ENCODE results near the gene PBRM1. TPM values are rescaled to one million over a fixed set of nuclear protein-coding genes. Genes with fewer than 3 reads are reported as not detected.
A peak's percentile ranks its signal among the peaks of the same experiment; 100 is the strongest.

PBRM1 gene
- total and polyA plus RNA-seq, 2 of the 13 experiments (the other 11 are each of a cell fraction or from before 2014, with no cell fraction given): 10.9 to 33.2 TPM

DNA sequence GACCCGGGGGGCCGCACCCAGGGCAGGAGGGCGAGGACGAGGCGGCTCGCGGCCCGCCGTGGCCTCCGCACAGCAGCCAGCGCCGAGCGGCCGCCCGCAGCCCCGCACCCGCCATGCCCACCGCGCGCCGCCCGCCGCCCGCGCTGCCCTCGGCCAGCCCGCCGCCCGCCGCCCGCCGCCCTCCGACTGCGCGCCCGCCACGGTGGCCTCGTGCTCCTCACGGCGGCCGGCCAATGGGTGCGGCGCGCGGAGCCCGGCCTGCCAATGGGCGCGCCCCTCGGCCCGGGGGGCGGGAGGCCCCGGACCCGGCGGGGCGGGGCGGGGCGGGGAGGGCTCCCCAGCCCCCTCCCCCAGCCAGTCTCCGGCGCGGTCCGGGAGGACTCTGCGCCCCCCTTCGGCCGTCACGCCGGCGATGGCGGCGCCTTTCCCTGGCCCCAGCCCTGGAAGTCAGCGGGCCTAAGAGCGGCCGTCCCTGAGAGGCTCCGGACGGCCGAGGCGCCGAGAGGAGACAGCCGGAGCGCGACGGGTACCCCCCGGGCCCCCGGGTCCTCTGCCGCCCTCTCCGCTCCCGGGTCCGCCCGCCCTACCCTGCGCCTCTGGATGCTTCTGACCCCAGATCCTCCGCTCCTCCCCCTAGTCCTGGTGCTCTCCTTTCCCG, 152.0 kb downstream of the PBRM1 start, which contains the start of gene NT5DC2 (continued):
- TF ChIP-seq, protein P1, sequence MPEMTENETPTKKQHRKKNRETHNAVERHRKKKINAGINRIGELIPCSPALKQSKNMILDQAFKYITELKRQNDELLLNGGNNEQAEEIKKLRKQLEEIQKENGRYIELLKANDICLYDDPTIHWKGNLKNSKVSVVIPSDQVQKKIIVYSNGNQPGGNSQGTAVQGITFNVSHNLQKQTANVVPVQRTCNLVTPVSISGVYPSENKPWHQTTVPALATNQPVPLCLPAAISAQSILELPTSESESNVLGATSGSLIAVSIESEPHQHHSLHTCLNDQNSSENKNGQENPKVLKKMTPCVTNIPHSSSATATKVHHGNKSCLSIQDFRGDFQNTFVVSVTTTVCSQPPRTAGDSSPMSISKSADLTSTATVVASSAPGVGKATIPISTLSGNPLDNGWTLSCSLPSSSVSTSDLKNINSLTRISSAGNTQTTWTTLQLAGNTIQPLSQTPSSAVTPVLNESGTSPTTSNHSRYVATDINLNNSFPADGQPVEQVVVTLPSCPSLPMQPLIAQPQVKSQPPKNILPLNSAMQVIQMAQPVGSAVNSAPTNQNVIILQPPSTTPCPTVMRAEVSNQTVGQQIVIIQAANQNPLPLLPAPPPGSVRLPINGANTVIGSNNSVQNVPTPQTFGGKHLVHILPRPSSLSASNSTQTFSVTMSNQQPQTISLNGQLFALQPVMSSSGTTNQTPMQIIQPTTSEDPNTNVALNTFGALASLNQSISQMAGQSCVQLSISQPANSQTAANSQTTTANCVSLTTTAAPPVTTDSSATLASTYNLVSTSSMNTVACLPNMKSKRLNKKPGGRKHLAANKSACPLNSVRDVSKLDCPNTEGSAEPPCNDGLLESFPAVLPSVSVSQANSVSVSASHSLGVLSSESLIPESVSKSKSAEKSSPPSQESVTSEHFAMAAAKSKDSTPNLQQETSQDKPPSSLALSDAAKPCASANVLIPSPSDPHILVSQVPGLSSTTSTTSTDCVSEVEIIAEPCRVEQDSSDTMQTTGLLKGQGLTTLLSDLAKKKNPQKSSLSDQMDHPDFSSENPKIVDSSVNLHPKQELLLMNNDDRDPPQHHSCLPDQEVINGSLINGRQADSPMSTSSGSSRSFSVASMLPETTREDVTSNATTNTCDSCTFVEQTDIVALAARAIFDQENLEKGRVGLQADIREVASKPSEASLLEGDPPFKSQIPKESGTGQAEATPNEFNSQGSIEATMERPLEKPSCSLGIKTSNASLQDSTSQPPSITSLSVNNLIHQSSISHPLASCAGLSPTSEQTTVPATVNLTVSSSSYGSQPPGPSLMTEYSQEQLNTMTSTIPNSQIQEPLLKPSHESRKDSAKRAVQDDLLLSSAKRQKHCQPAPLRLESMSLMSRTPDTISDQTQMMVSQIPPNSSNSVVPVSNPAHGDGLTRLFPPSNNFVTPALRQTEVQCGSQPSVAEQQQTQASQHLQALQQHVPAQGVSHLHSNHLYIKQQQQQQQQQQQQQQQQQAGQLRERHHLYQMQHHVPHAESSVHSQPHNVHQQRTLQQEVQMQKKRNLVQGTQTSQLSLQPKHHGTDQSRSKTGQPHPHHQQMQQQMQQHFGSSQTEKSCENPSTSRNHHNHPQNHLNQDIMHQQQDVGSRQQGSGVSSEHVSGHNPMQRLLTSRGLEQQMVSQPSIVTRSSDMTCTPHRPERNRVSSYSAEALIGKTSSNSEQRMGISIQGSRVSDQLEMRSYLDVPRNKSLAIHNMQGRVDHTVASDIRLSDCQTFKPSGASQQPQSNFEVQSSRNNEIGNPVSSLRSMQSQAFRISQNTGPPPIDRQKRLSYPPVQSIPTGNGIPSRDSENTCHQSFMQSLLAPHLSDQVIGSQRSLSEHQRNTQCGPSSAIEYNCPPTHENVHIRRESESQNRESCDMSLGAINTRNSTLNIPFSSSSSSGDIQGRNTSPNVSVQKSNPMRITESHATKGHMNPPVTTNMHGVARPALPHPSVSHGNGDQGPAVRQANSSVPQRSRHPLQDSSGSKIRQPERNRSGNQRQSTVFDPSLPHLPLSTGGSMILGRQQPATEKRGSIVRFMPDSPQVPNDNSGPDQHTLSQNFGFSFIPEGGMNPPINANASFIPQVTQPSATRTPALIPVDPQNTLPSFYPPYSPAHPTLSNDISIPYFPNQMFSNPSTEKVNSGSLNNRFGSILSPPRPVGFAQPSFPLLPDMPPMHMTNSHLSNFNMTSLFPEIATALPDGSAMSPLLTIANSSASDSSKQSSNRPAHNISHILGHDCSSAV (CRISPR knock-in tag; IDR thresholded peaks at IDR 0.05; ENCODE audit: borderline replicate concordance): no peak
- TF ChIP-seq ZNF263 (CRISPR knock-in tag; IDR thresholded peaks at IDR 0.05) (peak; percentile 93), HCFC1 (IDR thresholded peaks at IDR 0.05; ENCODE audit: low read depth, low read length) (no peak), EED (CRISPR knock-in tag; IDR thresholded peaks at IDR 0.05) (0 out of 2 replicates have a peak, but pooled peaks have one; percentile 25), FOXA1 (IDR thresholded peaks at IDR 0.05) (no peak), FOXA1 (CRISPR knock-in tag; IDR thresholded peaks at IDR 0.05) (no peak), MAZ (IDR thresholded peaks at IDR 0.05; ENCODE audit: borderline replicate concordance, low read depth, low read length) (peak; percentile 96), MAZ (CRISPR knock-in tag; IDR thresholded peaks at IDR 0.05; ENCODE audit: low read depth) (peak; percentile 70), SAP130 (CRISPR knock-in tag; IDR thresholded peaks at IDR 0.05; ENCODE audit: low read depth) (peak; percentile 48), ZNF546 (CRISPR knock-in tag; conservative IDR thresholded peaks at IDR 0.05) (peak; percentile 87; the same call in 1 of the 2 replicates), GFI1 (CRISPR knock-in tag; IDR thresholded peaks at IDR 0.05; ENCODE audit: borderline replicate concordance) (peak; percentile 62; the same call in 1 of the 2 replicates), ZNF761 (CRISPR knock-in tag; conservative IDR thresholded peaks at IDR 0.05) (peak; percentile 23; the same call in 1 of the 2 replicates), SRSF4 (IDR thresholded peaks at IDR 0.05; ENCODE audit: low read depth, low read length, poor library complexity, severe bottlenecking) (peak; percentile 89)
